Muscle of leg (tissue), 11 donors: ENCODE results near the gene APAF1. TPM values are rescaled to one million over a fixed set of nuclear protein-coding genes. Genes with fewer than 3 reads are reported as not detected.
A peak's percentile ranks its signal among the peaks of the same experiment; 100 is the strongest.
"Not testable (repeated sequence)": the region's sequence is repeated elsewhere in the genome, so short reads cannot be mapped to it uniquely, and the experiment has no call there.

ENCODE experiments used
- DNase-seq: peaks from one replicate; pipeline ENCODE4 v3.0.0; 2013
- H3K27ac ChIP-seq: one replicate; pipeline ENCODE4 v1.5.1; 2013; ENCODE audit warnings: mild to moderate bottlenecking, low read length, control low read depth
- H3K27me3 ChIP-seq: one replicate; pipeline ENCODE4 v1.6.1; 2013; ENCODE audit warnings: low read length; ENCODE audit not compliant: control insufficient read depth, insufficient read depth
- H3K36me3 ChIP-seq: one replicate; pipeline ENCODE4 v1.6.1; 2013; ENCODE audit warnings: low read length; ENCODE audit not compliant: control insufficient read depth, insufficient read depth
- H3K4me1 ChIP-seq: one replicate; pipeline ENCODE4 v1.6.1; 2013; ENCODE audit warnings: low read length; ENCODE audit not compliant: control insufficient read depth, insufficient read depth
- H3K4me3 ChIP-seq: one replicate; pipeline ENCODE4 v1.5.1; 2013; ENCODE audit warnings: low read length, control low read depth
- H3K9me3 ChIP-seq: replicated peaks from 2 replicates; pipeline ENCODE4 v1.6.1; 2013; ENCODE audit warnings: low read depth, low read length; ENCODE audit not compliant: control insufficient read depth
- WGBS: methylation state at CpG from one replicate; pipeline ENCODE4 v1.1.5; 2013; ENCODE audit warnings: missing lambda C conversion rate; ENCODE audit not compliant: insufficient coverage; 5-methylcytosine and 5-hydroxymethylcytosine counted together
- polyA plus RNA-seq, 8 donors: library from polyadenylated mRNA; unstranded; fragments of 120-200 nt; gene quantifications; one replicate each; pipeline versions ENCODE4 v1.2.1 to v1.2.3, GENCODE V29; 2013; ENCODE audit warnings: inconsistent platforms in 1 of 8, low replicate concordance in 1 of 8; ENCODE audit not compliant: insufficient read length in 8 of 8, insufficient read depth in 1 of 8
- total RNA-seq: library from RNA; stranded (reverse); fragments of 120-200 nt; gene quantifications from one replicate; pipeline ENCODE4 v1.2.4, GENCODE V29; 2013

The APAF1 gene
- total and polyA plus RNA-seq, 9 donors = 22.0 to 35.2 (median 27.9) TPM

- peaks cover 4% of the 10 kb centered on the region for H3K4me1 ChIP-seq
- no peaks in the 10 kb centered on the region for H3K9me3 ChIP-seq
- DNase-seq = no peak
- no peak overlapping the region for H3K4me3 ChIP-seq
- 76% methylated on average over 4 of the region's 5 CpGs for WGBS
- no peak overlapping the region for H3K27ac ChIP-seq
- H3K36me3 ChIP-seq = no peaks in the 10 kb centered on the region
- peaks cover 2% of the 10 kb centered on the region for H3K27me3 ChIP-seq
Observed at GRCh38 chr12:98752726-98753125, 107.6 kb downstream of the APAF1 start.

GRCh38 chr12:98754095-98754494, 109.0 kb downstream of the APAF1 start:
- no peak overlapping the region for H3K27ac ChIP-seq
- 63% methylated on average over 5 of the region's 5 CpGs for WGBS
- no peaks in the 10 kb centered on the region for H3K36me3 ChIP-seq
- no peaks in the 10 kb centered on the region for H3K9me3 ChIP-seq
- DNase-seq = no peak
- H3K4me1 ChIP-seq = peaks cover 4% of the 10 kb centered on the region
- no peak overlapping the region for H3K4me3 ChIP-seq
- H3K27me3 ChIP-seq = no peaks in the 10 kb centered on the region

- not testable (repeated sequence) for H3K4me3 ChIP-seq, H3K27ac ChIP-seq, H3K27me3 ChIP-seq, H3K36me3 ChIP-seq, H3K9me3 ChIP-seq, H3K4me1 ChIP-seq, DNase-seq
- WGBS = no CpG with 5 or more reads among the region's 5 CpGs
Observed at GRCh38 chr12:98755855-98756254, 110.8 kb downstream of the APAF1 start.

- Histone ChIP-seq H3K27me3 (no peaks in the 10 kb centered on the region), H3K9me3 (no peaks in the 10 kb centered on the region), H3K36me3 (no peaks in the 10 kb centered on the region), H3K27ac (no peak overlapping the region), H3K4me3 (no peak overlapping the region), H3K4me1 (no peaks in the 10 kb centered on the region)
- DNase-seq = peak; percentile 38
- WGBS = 10% methylated on average over 2 of the region's 4 CpGs
Observed at GRCh38 chr12:98757455-98757854, 112.4 kb downstream of the APAF1 start.

GRCh38 chr12:98758331-98758730, 113.2 kb downstream of the APAF1 start:
- WGBS = no CpG with 5 or more reads among the region's 3 CpGs
- H3K36me3 ChIP-seq = no peaks in the 10 kb centered on the region
- no peak for DNase-seq
- H3K4me1 ChIP-seq = no peaks in the 10 kb centered on the region
- H3K4me3 ChIP-seq = no peak overlapping the region
- no peak overlapping the region for H3K27ac ChIP-seq
- no peaks in the 10 kb centered on the region for H3K27me3 ChIP-seq
- no peaks in the 10 kb centered on the region for H3K9me3 ChIP-seq

- no peaks in the 10 kb centered on the region for H3K36me3 ChIP-seq
- H3K27me3 ChIP-seq = no peaks in the 10 kb centered on the region
- no peak for DNase-seq
- H3K4me3 ChIP-seq = no peak overlapping the region
- no peak overlapping the region for H3K27ac ChIP-seq
- WGBS = no CpG with 5 or more reads among the region's 4 CpGs
- no peaks in the 10 kb centered on the region for H3K4me1 ChIP-seq
- H3K9me3 ChIP-seq = no peaks in the 10 kb centered on the region
Observed at GRCh38 chr12:98763656-98764055, 118.6 kb downstream of the APAF1 start.

GRCh38 chr12:98767248-98767647, 122.2 kb downstream of the APAF1 start:
- Histone ChIP-seq H3K27me3 (no peaks in the 10 kb centered on the region), H3K27ac (no peak overlapping the region), H3K4me3 (no peak overlapping the region), H3K4me1 (no peaks in the 10 kb centered on the region), H3K9me3 (no peaks in the 10 kb centered on the region), H3K36me3 (no peaks in the 10 kb centered on the region)
- DNase-seq = no peak
- 80% methylated on average over 2 of the region's 9 CpGs for WGBS

GRCh38 chr12:98769068-98769467, 124.0 kb downstream of the APAF1 start:
- no peak overlapping the region for H3K4me3 ChIP-seq
- no peak for DNase-seq
- H3K9me3 ChIP-seq = no peaks in the 10 kb centered on the region
- H3K36me3 ChIP-seq = no peaks in the 10 kb centered on the region
- no peaks in the 10 kb centered on the region for H3K27me3 ChIP-seq
- H3K4me1 ChIP-seq = no peaks in the 10 kb centered on the region
- no peak overlapping the region for H3K27ac ChIP-seq

GRCh38 chr12:98770230-98770629, 125.1 kb downstream of the APAF1 start:
- Histone ChIP-seq H3K9me3 (no peaks in the 10 kb centered on the region), H3K36me3 (no peaks in the 10 kb centered on the region), H3K27me3 (no peaks in the 10 kb centered on the region), H3K27ac (no peak overlapping the region), H3K4me3 (no peak overlapping the region), H3K4me1 (no peaks in the 10 kb centered on the region)
- no peak for DNase-seq
- WGBS = no CpG with 5 or more reads among the region's 4 CpGs

GRCh38 chr12:98771811-98772752, 127.0 kb downstream of the APAF1 start:
- Histone ChIP-seq H3K4me3 (no peak overlapping the region), H3K9me3 (no peaks in the 10 kb centered on the region), H3K4me1 (no peaks in the 10 kb centered on the region), H3K27me3 (no peaks in the 10 kb centered on the region), H3K27ac (no peak overlapping the region), H3K36me3 (no peaks in the 10 kb centered on the region)
- DNase-seq = no peak
- WGBS = 94% methylated on average over 6 of the region's 8 CpGs
